Loucy (cell line): ENCODE results near the gene DHRS3.

Source experiments
- CTCF ChIP-seq: fragments of 200-600 bp; sonication (generic); conservative IDR thresholded peaks from 2 replicates; pipeline ENCODE4 v1.5.1; 2014; ENCODE audit warnings: mild to moderate bottlenecking, antibody characterized with exemption, low read length
- EZH2phosphoT487 ChIP-seq: fragments of 200-600 bp; IDR thresholded peaks from 2 replicates; pipeline ENCODE4 v1.6.1; 2018; ENCODE audit warnings: antibody characterized with exemption, mild to moderate bottlenecking, moderate library complexity, borderline replicate concordance

DNA sequence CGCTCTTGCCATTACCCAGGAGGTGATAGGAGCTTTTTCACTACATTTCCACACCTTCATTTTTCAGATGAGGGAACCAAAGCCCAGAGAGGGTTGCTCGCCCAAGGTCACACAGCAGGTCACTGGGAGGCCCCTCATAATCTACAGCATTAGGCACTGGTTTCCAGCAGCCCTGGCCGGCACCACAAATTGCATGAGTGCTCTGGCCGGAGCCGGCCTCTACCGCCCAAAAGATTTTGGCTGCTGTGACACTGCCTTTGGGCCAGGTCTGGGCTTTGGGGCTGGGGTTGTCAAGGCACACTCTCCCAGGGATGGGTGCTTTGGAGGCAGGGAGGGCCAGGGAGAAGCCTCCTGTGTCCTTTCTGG lies 15.4 kb downstream of the DHRS3 start:
- TF ChIP-seq CTCF (no peak), EZH2phosphoT487 (no peak)
